H54 (cell line): ENCODE measurements around the gene ROBO2.

Experiments
- DNase-seq: peaks from one replicate; pipeline ENCODE4 v3.0.0; 2011; ENCODE audit warnings: low spot score, mixed read lengths; ENCODE audit not compliant: insufficient read length
- FAIRE-seq: peaks from 3 replicates; lab custom pipeline; 2011; peaks lifted over from hg19 to GRCh38; lab: Jason Lieb, UNC
- POLR2A ChIP-seq: IDR thresholded peaks from 2 replicates; pipeline ENCODE4 v1.6.1; 2011; ENCODE audit warnings: low read depth, mild to moderate bottlenecking, low read length

The ROBO2 gene, protein sequence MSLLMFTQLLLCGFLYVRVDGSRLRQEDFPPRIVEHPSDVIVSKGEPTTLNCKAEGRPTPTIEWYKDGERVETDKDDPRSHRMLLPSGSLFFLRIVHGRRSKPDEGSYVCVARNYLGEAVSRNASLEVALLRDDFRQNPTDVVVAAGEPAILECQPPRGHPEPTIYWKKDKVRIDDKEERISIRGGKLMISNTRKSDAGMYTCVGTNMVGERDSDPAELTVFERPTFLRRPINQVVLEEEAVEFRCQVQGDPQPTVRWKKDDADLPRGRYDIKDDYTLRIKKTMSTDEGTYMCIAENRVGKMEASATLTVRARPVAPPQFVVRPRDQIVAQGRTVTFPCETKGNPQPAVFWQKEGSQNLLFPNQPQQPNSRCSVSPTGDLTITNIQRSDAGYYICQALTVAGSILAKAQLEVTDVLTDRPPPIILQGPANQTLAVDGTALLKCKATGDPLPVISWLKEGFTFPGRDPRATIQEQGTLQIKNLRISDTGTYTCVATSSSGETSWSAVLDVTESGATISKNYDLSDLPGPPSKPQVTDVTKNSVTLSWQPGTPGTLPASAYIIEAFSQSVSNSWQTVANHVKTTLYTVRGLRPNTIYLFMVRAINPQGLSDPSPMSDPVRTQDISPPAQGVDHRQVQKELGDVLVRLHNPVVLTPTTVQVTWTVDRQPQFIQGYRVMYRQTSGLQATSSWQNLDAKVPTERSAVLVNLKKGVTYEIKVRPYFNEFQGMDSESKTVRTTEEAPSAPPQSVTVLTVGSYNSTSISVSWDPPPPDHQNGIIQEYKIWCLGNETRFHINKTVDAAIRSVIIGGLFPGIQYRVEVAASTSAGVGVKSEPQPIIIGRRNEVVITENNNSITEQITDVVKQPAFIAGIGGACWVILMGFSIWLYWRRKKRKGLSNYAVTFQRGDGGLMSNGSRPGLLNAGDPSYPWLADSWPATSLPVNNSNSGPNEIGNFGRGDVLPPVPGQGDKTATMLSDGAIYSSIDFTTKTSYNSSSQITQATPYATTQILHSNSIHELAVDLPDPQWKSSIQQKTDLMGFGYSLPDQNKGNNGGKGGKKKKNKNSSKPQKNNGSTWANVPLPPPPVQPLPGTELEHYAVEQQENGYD (N-terminal part only)

GRCh38 chr3:77039606-77040171, at the start of gene ROBO2:
Gene ROBO2, plus strand, starts transcription at chr3:77040099. Its CDS starts 687 bp downstream, at chr3:77040786.
- no peak for DNase-seq
- no peak for FAIRE-seq
- TF ChIP-seq POLR2A = no peak

DNA sequence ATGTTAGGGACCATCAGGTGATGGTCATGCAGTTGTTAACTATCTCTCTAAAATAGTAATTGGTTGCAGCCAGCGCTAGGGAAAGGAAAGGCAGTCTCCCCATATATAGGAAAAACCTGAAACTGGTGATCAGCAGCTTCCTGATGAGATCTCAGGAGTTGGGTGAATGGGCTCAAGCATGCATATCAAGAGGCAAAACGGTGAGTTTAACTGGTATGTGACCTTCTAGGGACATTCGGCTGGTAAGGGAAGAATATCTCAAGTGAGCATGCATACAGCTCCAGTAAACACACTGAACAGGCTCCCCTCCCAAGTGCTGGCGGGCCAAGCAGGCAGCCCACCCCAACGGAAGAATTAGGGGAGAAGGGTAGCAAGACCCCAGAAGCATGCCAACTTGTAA, 49.3 kb upstream of the ROBO2 start:
- FAIRE-seq = no peak
- no peak for DNase-seq
- no peak for TF ChIP-seq POLR2A

DNA sequence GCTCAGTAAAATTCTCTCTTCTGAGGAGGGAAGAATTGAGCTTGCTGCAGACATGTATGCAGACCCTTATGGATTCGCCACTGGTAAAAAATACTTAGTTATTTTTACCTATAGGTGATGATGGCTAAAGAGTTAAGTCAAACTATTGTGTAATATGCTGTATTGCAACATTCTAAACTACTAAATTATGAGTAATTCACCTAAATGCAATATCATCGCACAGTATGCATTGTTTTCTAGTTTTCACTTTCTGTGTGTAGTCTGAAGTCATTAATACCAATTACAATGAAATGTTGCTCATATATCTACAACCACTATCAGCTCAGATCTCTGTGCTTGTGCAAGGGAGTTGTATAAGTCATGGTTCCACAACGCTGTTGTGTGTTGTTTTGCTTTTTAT, 48.7 kb upstream of the ROBO2 start:
- no peak for DNase-seq
- no peak for TF ChIP-seq POLR2A
- no peak for FAIRE-seq

- DNase-seq (no peak), FAIRE-seq (no peak)
- no peak for TF ChIP-seq POLR2A
These were observed 42.2 kb upstream of the ROBO2 start for GRCh38 chr3:76997733-76998132.

DNA sequence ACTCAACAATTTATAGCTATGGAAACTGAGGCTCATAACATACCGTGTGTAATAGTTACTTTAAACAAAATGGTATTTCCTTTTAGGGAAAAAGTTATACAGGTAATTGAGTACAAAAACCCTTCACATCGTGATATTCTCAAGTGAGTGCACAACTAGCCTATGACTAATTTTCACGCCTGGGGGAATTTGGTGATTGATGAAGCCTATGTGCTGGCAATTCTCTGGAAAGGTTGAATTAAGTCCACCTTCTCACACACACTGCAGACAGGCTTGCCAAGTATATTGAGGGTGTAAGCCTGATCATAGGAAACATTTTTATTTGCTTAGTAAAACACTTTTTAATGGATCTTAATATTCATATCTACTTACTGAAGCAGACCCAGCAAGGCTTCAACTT, 41.3 kb upstream of the ROBO2 start:
- no peak for DNase-seq
- FAIRE-seq = no peak
- TF ChIP-seq POLR2A = no peak

DNA sequence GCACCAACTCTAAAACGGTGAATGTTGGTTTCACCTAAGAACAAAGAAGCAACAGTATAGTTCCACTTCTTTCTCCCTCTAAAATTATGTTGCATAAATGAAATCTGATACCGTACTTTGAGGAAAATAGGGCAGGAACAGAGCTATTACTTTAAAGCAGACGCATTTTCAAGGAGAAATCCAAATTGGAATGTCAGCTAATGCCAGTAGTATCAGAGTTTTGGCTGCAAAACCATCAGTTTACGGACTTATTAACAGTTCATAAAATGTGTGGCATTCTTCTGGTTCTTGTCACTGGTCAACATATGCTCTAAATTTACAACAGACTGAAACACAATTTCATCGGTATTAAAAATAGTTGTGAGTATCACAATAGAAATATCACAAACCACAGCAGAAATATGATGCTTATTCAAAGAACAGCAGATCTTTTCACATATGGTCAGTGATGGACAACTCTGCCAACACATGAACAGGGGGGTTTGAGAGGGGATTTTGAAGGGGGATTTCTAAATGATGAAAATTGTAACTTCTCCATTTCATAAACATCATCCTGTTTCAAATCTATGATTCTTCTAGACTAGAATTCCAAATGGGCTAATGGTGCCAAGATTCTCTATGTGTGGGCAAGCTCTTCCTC, 38.7 kb upstream of the ROBO2 start:
- FAIRE-seq (no peak), DNase-seq (no peak)
- no peak for TF ChIP-seq POLR2A

- TF ChIP-seq POLR2A = no peak
- no peak for FAIRE-seq
- DNase-seq = no peak
These were observed 25.7 kb upstream of the ROBO2 start for GRCh38 chr3:77014226-77014625.

DNA sequence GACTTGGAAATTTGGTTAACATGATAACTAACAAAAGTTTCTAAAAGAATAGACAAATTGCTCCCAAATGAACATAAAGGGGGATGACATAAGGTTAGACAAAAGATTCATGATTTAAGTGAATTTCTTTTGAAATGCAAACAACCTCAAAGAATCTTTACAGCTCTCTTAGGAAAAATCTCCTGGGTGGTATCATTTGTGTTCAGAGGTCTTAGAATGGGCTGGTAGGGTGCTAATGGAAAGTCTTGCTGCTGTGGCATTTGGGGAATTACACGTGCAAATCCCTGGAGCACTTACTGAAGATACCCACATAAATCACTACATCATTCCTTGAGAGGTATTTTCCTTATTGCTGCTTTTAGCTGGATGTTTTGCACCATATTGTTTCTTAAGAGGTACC, 14.4 kb upstream of the ROBO2 start:
- no peak for FAIRE-seq
- TF ChIP-seq POLR2A = no peak
- no peak for DNase-seq

DNA sequence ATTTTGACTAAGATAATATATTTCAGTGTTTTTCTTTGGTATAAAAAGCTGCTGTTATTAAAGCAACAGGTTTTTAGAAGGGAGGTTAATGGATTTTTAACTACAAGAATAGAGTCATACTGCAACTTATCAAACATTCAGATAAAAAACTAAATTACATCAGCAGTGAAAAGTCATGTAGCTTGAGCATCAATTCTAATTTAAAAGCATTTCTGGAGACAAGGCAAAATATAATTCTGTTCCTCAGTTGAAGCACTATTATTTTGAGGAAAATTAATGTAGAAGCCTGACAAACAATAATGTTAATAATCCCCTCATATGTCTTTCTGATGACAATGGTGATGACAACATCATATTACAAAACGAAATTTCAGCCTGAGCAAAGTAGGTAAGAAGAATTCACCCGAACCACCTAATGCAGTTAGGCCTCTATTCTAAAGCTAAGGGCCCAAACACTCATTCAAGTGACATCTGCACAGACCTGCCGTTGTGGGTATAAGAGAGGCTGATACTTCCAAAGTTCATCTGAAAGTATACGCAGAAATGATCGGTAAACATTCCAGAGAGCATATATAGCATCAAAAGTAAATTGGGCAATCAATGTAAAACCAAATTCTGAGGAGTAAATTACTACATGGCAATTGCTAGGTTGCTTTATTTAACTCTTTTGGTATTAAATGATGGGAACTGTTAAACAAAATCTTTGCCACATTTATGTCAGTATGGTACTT, 12.8 kb upstream of the ROBO2 start:
- FAIRE-seq (no peak), DNase-seq (no peak)
- no peak for TF ChIP-seq POLR2A

- TF ChIP-seq POLR2A = no peak
- no peak for FAIRE-seq
- DNase-seq = no peak
These were observed 11.9 kb upstream of the ROBO2 start for GRCh38 chr3:77028005-77028404.

GRCh38 chr3:77038468-77038929, 1.4 kb upstream of the ROBO2 start:
- no peak for TF ChIP-seq POLR2A
- FAIRE-seq (no peak), DNase-seq (peak; percentile 42)

DNA sequence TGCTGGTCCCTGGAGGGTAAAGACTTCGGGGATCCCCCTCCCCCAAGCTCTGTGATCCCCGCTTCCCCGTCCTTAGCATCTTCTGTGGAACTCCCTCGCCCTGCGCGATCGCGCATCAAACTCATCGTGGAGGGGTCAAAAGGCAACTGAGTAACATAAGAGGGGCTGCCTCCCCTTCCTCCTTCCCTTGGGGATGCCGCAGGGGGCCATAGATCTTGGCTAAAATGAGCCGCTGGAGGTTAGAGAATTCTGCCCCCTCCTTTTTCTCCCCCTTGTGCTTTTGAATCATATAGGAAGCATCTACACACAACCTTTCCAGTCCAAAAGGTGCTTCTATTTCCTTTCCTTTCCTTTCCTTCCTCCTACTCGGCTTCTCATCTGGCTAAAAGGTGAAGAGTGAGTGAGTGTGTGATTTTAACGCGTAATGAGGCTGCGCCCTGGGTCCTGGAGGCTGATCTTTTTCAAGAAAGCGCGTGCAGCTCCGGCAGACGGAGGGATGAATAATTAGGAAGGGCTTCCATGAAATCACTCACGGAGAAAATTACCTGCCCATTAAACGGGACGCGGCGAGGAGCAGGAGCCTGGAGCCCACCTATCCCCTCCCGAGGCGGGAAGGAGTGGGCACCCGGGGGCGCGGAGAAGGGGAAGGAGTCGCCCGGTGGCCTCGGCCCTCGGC, 831 bp upstream of the ROBO2 start:
- DNase-seq = no peak
- no peak for FAIRE-seq
- no peak for TF ChIP-seq POLR2A
